HepG2 (cell line): ENCODE data around the gene IL1RL2. TPM values are rescaled to one million over a fixed set of nuclear protein-coding genes. Genes with fewer than 3 reads are reported as not detected.

Source experiments
- CBFB ChIP-seq: sonication (generic); formaldehyde crosslinking; IDR thresholded peaks from 2 replicates; pipeline ENCODE4 v1.4.0; 2020; ENCODE audit warnings: missing genetic modification reagents
- FOXM1 ChIP-seq: sonication (generic); formaldehyde crosslinking; IDR thresholded peaks from 2 replicates; pipeline ENCODE4 v1.5.0; 2020; ENCODE audit warnings: missing genetic modification reagents
- KAT8 ChIP-seq: IDR thresholded peaks from 2 replicates; pipeline ENCODE4 v1.6.1; 2016; ENCODE audit warnings: missing genetic modification reagents, missing compliant biosample characterization
- NR2F1 ChIP-seq, 2 experiments: fragments of 450-650 bp in 1 of 2; formaldehyde crosslinking in 1 of 2; IDR thresholded peaks; 2 replicates each; pipeline versions ENCODE4 v1.5.0 to v1.6.1; 2016 to 2020; ENCODE audit warnings: mild to moderate bottlenecking in 1 of 2, missing compliant biosample characterization in 1 of 2, missing genetic modification reagents in 1 of 2, moderate library complexity in 1 of 2
- POLR2AphosphoS5 ChIP-seq: IDR thresholded peaks from 2 replicates; pipeline ENCODE4 v1.6.1; 2012; ENCODE audit warnings: low read depth, low read length
- REL ChIP-seq: sonication (generic); formaldehyde crosslinking; conservative IDR thresholded peaks from 2 replicates; pipeline ENCODE4 v1.8.0; 2022; ENCODE audit warnings: mild to moderate bottlenecking, missing genetic modification reagents, moderate library complexity
- SNRNP70 ChIP-seq: fragments of 200-400 bp; formaldehyde crosslinking; IDR thresholded peaks from 2 replicates; pipeline ENCODE4 v1.6.1; 2017; ENCODE audit warnings: mild to moderate bottlenecking, low read depth, low read length, moderate library complexity
- SP5 ChIP-seq: IDR thresholded peaks from 2 replicates; pipeline ENCODE4 v1.6.1; 2016; ENCODE audit warnings: low read depth, borderline replicate concordance
- THAP9 ChIP-seq: sonication (generic); formaldehyde crosslinking; IDR thresholded peaks from 2 replicates; pipeline ENCODE4; 2020; ENCODE audit warnings: missing genetic modification reagents, mild to moderate bottlenecking, borderline replicate concordance
- TIGD3 ChIP-seq: sonication (generic); formaldehyde crosslinking; IDR thresholded peaks from 2 replicates; pipeline ENCODE4 v1.5.1; 2020; ENCODE audit warnings: mild to moderate bottlenecking, missing genetic modification reagents, borderline replicate concordance
- TOE1 ChIP-seq: sonication (generic); formaldehyde crosslinking; IDR thresholded peaks from 2 replicates; pipeline ENCODE4 v1.4.0; 2020; ENCODE audit warnings: mild to moderate bottlenecking, missing genetic modification reagents
- ZFP36L2 ChIP-seq: sonication (generic); formaldehyde crosslinking; IDR thresholded peaks from 2 replicates; pipeline ENCODE4 v1.4.0; 2020; ENCODE audit warnings: missing genetic modification reagents
- ZMYM2 ChIP-seq: sonication (generic); formaldehyde crosslinking; IDR thresholded peaks from 2 replicates; pipeline ENCODE4 v1.8.0; 2022; ENCODE audit warnings: mild to moderate bottlenecking, missing genetic modification reagents
- ZNF142 ChIP-seq: sonication (generic); formaldehyde crosslinking; IDR thresholded peaks from 2 replicates; pipeline ENCODE4 v1.4.0; 2020; ENCODE audit warnings: missing genetic modification reagents
- ZNF350 ChIP-seq: sonication (generic); formaldehyde crosslinking; IDR thresholded peaks from 2 replicates; pipeline ENCODE4 v1.4.0; 2020; ENCODE audit warnings: mild to moderate bottlenecking, low read depth, missing genetic modification reagents, borderline replicate concordance
- ZNF382 ChIP-seq: sonication (generic); formaldehyde crosslinking; IDR thresholded peaks from 2 replicates; pipeline ENCODE4 v1.5.0; 2020; ENCODE audit warnings: missing genetic modification reagents, mild to moderate bottlenecking, borderline replicate concordance
- ZNF432 ChIP-seq: sonication (generic); formaldehyde crosslinking; IDR thresholded peaks from 2 replicates; pipeline ENCODE4 v1.5.0; 2020; ENCODE audit warnings: missing genetic modification reagents, mild to moderate bottlenecking, borderline replicate concordance
- ZNF839 ChIP-seq: sonication (generic); formaldehyde crosslinking; IDR thresholded peaks from 2 replicates; pipeline ENCODE4 v1.4.0; 2020; ENCODE audit warnings: missing genetic modification reagents, mild to moderate bottlenecking, borderline replicate concordance
- ZSCAN22 ChIP-seq: sonication (generic); formaldehyde crosslinking; IDR thresholded peaks from 2 replicates; pipeline ENCODE4 v1.4.0; 2020; ENCODE audit warnings: mild to moderate bottlenecking, missing genetic modification reagents
- polyA plus RNA-seq, 8 experiments: library from polyadenylated mRNA; depleted of rRNA in 3 of 8; stranded (reverse) in 7 of 8; unstranded in 1 of 8; fragments of >200 nt; fragmentation: Illumina TruSeq in 4 of 8; extraction: Trizol in 4 of 8; gene quantifications; 2 replicates each; pipeline versions ENCODE4 v1.2.1 to v1.2.3, GENCODE V29; 2011 to 2016; ENCODE audit warnings: low read depth in 4 of 8, missing spikeins in 1 of 8, mixed read lengths in 1 of 8; ENCODE audit not compliant: insufficient read depth in 1 of 8
- total RNA-seq, 5 experiments: library from RNA; depleted of rRNA; stranded (reverse); fragments of >200 nt; fragmentation: Illumina TruSeq; extraction: Trizol; gene quantifications; 2 replicates each; pipeline ENCODE4 v1.2.3, GENCODE V29; 2016; ENCODE audit warnings: low read depth in 1 of 5

Gene IL1RL2
- total and polyA plus RNA-seq, 2 of the 13 experiments (the other 11 are each of a cell fraction or from before 2014, with no cell fraction given) = 0.03 TPM; not detected in 1

DNA sequence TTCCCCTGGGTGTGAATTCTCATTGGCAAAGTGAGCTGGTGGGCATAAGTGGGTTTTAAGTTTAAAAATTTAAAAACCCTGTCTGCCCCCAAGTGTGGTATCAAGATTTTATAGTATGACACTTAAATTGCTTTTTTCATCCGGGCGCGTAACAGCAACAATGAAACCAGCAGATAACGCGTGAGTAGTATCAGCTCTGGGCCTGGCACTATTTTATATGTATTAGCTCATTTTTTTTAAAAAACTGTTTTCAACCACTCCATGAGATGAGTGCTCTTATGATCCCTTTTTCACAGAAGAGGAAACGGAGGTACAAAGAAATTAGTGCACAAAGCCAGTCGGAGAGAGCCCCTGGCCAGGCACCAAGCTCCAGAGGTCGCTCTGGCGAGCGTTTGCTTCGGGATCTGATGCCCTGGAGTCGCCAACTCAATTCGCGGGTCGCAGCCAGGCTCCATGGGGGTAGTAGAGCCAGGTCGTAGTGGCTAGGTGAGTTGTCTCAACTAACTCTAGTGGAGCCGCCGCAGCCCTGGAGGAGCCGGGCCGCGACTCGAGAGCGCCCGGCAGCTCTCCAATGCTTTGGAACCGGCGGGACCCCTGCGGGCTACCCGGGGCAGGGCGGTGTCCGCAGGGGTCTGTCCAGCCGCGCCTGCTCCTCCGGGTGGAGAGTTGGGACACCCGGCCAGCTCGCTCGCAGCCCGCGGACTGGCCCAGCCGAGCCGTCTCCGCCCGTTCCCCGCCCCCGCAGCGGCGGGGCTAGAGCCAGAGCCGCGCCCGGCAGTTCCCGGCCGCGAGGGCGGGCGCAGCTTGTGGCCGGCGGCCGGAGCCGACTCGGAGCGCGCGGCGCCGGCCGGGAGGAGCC is 44.6 kb upstream of the IL1RL2 start, which contains the start of gene IL1R1 (continued):
- peak; percentile 75; the same call in 1 of the 2 replicates for TF ChIP-seq ZNF142 (CRISPR knock-in tag)
- no peak for TF ChIP-seq ZNF839 (CRISPR knock-in tag)
- peak; percentile 46; the same call in 1 of the 2 replicates for TF ChIP-seq POLR2AphosphoS5
- no peak for TF ChIP-seq NR2F1 (CRISPR knock-in tag; IDR thresholded peaks at IDR 0.05)
- no peak for TF ChIP-seq ZMYM2 (CRISPR knock-in tag)
- no peak for TF ChIP-seq SNRNP70
- TF ChIP-seq ZSCAN22 (CRISPR knock-in tag) = no peak
- TF ChIP-seq FOXM1 (CRISPR knock-in tag) = no peak
- no peak; the same call in 1 of the 2 replicates for TF ChIP-seq TIGD3
- TF ChIP-seq ZFP36L2 = no peak
- TF ChIP-seq CBFB (CRISPR knock-in tag) = peak; percentile 13; the same call in 1 of the 2 replicates
- TF ChIP-seq ZNF350 (CRISPR knock-in tag) = no peak
- TF ChIP-seq ZNF382 = no peak
- TF ChIP-seq REL (CRISPR knock-in tag) = no peak
- TF ChIP-seq THAP9 (CRISPR knock-in tag) = no peak
- TF ChIP-seq TOE1 (CRISPR knock-in tag) = peak; percentile 19; the same call in 1 of the 2 replicates
- no peak for TF ChIP-seq ZNF432 (CRISPR knock-in tag)
- no peak for TF ChIP-seq KAT8 (CRISPR knock-in tag)
- TF ChIP-seq SP5 (CRISPR knock-in tag) = peak; percentile 47; the same call in 1 of the 2 replicates
